GM12878 (cell line): Measurements from ENCODE around the gene CCDC15. TPM values are rescaled to one million over a fixed set of nuclear protein-coding genes. Genes with fewer than 3 reads are reported as not detected.

Experiments used
- ATAC-seq: fragments of 200-7000 bp; cut with Tn5 transposase; 3 replicates; pipeline ENCODE4 v1.9.1; 2020; ENCODE audit warnings: mild to moderate bottlenecking, moderate library complexity
- BruUV-seq: library from RNA; stranded (reverse); fragments of 400-500 nt; replicated peaks from 2 replicates; lab custom pipeline; 2021; lab: Mats Ljungman, UMichigan
- CTCF ChIA-PET: fragments of 300-600 bp; sonication (Branson Sonifier 250); formaldehyde crosslinking; extraction: SDS; loops from one replicate; lab custom pipeline; 2021; ENCODE audit warnings: inconsistent platforms; lab: Yijun Ruan, JAX
- POLR2A ChIA-PET: fragments of 350-600 bp; formaldehyde crosslinking; extraction: SDS; loops from one replicate; lab custom pipeline; 2021; ENCODE audit warnings: inconsistent platforms; lab: Charles Lee
- RAD21 ChIA-PET: fragments of 300-600 bp; sonication (Branson Sonifier 250); formaldehyde crosslinking; loops from one replicate; lab custom pipeline; 2023; ENCODE audit warnings: antibody characterized with exemption; ENCODE audit not compliant: unreplicated experiment; lab: Charles Lee
- SMC1A ChIA-PET: fragments of 300-600 bp; sonication (Branson Sonifier 250); formaldehyde crosslinking; loops from one replicate; lab custom pipeline; 2023; ENCODE audit not compliant: unreplicated experiment, uncharacterized antibody; lab: Charles Lee
- DNase-seq: peaks from one replicate; pipeline ENCODE4 v3.0.0-alpha.2; 2011; ENCODE audit warnings: low read depth, low spot score
- FAIRE-seq: peaks from 3 replicates; lab custom pipeline; 2011; peaks lifted over from hg19 to GRCh38; lab: Jason Lieb, UNC
- H2AFZ ChIP-seq: 2 replicates; pipeline ENCODE4 v1.6.0; 2011; ENCODE audit warnings: low read depth, low read length, control low read depth; ENCODE audit not compliant: control insufficient read depth
- H3K27ac ChIP-seq: 2 replicates; pipeline ENCODE4 v1.5.1; 2011; ENCODE audit warnings: control low read depth; ENCODE audit not compliant: control insufficient read depth, insufficient read depth
- H3K27me3 ChIP-seq, 2 experiments: replicated peaks in 1 of 2; 2 replicates each; pipeline versions ENCODE4 v1.6.0 to v1.6.1; 2011; ENCODE audit warnings: low read length in 1 of 2; ENCODE audit not compliant: control insufficient read depth in 2 of 2, insufficient read depth in 2 of 2
- H3K36me3 ChIP-seq, 2 experiments: 2 replicates each; pipeline ENCODE4 v1.5.1; 2011; ENCODE audit warnings: low read length in 1 of 2; ENCODE audit not compliant: control insufficient read depth in 2 of 2, insufficient read depth in 2 of 2
- H3K4me1 ChIP-seq: 2 replicates; pipeline ENCODE4 v1.6.1; 2011; ENCODE audit warnings: mild to moderate bottlenecking, low read length, moderate library complexity, mixed read lengths; ENCODE audit not compliant: control insufficient read depth, insufficient read depth
- H3K4me2 ChIP-seq: 2 replicates; pipeline ENCODE4 v1.6.0; 2011; ENCODE audit warnings: control low read depth; ENCODE audit not compliant: control insufficient read depth, insufficient read depth
- H3K4me3 ChIP-seq: fragments of 200-600 bp; sonication (generic); 2 replicates; pipeline ENCODE4 v1.5.1; 2016
- H3K79me2 ChIP-seq: 2 replicates; pipeline ENCODE4 v1.6.0; 2011; ENCODE audit warnings: low read length; ENCODE audit not compliant: control insufficient read depth, insufficient read depth
- H3K9ac ChIP-seq: 2 replicates; pipeline ENCODE4 v1.8.0; 2011; ENCODE audit warnings: low read length, control low read depth, mixed read lengths; ENCODE audit not compliant: control insufficient read depth, insufficient read depth
- H3K9me3 ChIP-seq: replicated peaks from 3 replicates; pipeline ENCODE4 v1.5.1; 2011; ENCODE audit warnings: mild to moderate bottlenecking, low read length; ENCODE audit not compliant: control insufficient read depth, insufficient read depth
- H4K20me1 ChIP-seq: 2 replicates; pipeline ENCODE4 v1.6.0; 2011; ENCODE audit not compliant: control insufficient read depth, insufficient read depth
- CEBPB ChIP-seq, 2 experiments: fragments of 150-350 bp in 1 of 2; IDR thresholded peaks; 2 replicates each; pipeline ENCODE4 v1.6.1; 2012 to 2014; ENCODE audit warnings: low read depth in 2 of 2, low read length in 2 of 2, borderline replicate concordance in 1 of 2, inconsistent platforms in 1 of 2
- EGR1 ChIP-seq, 2 experiments: IDR thresholded peaks; 1 replicate in 1 of 2; 2 replicates in 1 of 2; pipeline ENCODE4 v1.6.1; 2011 to 2012; ENCODE audit warnings: low read depth in 2 of 2, low read length in 2 of 2, borderline replicate concordance in 1 of 2, mild to moderate bottlenecking in 1 of 2, moderate library complexity in 1 of 2
- IKZF1 ChIP-seq: fragments of 450-650 bp; conservative IDR thresholded peaks from 2 replicates; pipeline ENCODE4 v1.6.1; 2017; ENCODE audit warnings: antibody characterized with exemption, mild to moderate bottlenecking
- NR2C2 ChIP-seq: IDR thresholded peaks from 2 replicates; pipeline ENCODE4 v1.6.1; 2011; ENCODE audit warnings: borderline replicate concordance, low read depth; ENCODE audit not compliant: control insufficient read depth, insufficient read length
- SREBF2 ChIP-seq: IDR thresholded peaks from 2 replicates; pipeline ENCODE4 v1.6.1; 2012; ENCODE audit warnings: mild to moderate bottlenecking, low read length
- YY1 ChIP-seq: IDR thresholded peaks from 2 replicates; pipeline ENCODE4 v1.6.1; 2011; ENCODE audit warnings: low read depth, mild to moderate bottlenecking, low read length
- ZNF622 ChIP-seq: fragments of 450-650 bp; IDR thresholded peaks from 2 replicates; pipeline ENCODE4 v1.6.1; 2017; ENCODE audit warnings: mild to moderate bottlenecking, inconsistent platforms
- WGBS: methylation state at CpG from one replicate; pipeline ENCODE4 v1.1.6; 2016; ENCODE audit warnings: low lambda C conversion rate; ENCODE audit not compliant: insufficient replicate concordance, insufficient coverage; ENCODE audit errors: missing lambda C conversion rate; 5-methylcytosine and 5-hydroxymethylcytosine counted together
- in situ Hi-C: fragments of 300-500 bp; cut with MboI; formaldehyde crosslinking; loops from 9 replicates; pipeline ENCODE4 v1.14.3; 2018; ENCODE audit warnings: mixed read lengths
- intact Hi-C: fragments of 100-400 bp; cut with micrococcal nuclease; formaldehyde crosslinking; loops from one replicate; pipeline ENCODE4 v1.14.2; 2022; ENCODE audit not compliant: unreplicated experiment
- polyA plus RNA-seq, 11 experiments: library from polyadenylated mRNA; depleted of rRNA in 4 of 11; unstranded in 6 of 11; stranded (reverse) in 5 of 11; fragments of >200 nt; fragmentation: Nextera tagmentation in 4 of 11; fragmentation: Illumina TruSeq in 1 of 11; extraction: Ambion mirVana in 4 of 11; extraction: Trizol in 1 of 11; gene quantifications; 1 replicate in 1 of 11; 2 replicates in 10 of 11; pipeline versions ENCODE4 v1.2.1 to v1.2.3, GENCODE V29; 2011 to 2016; ENCODE audit warnings: inconsistent platforms in 2 of 11, missing spikeins in 2 of 11, low read depth in 1 of 11
- total RNA-seq, 4 experiments: library from RNA; depleted of rRNA in 3 of 4; stranded (reverse); fragments of >200 nt in 3 of 4; fragmentation: Illumina TruSeq in 1 of 4; extraction: Trizol in 1 of 4; gene quantifications; 2 replicates each; pipeline versions ENCODE4 v1.2.1 to v1.2.3, GENCODE V29; 2013 to 2021
- TF ChIP-seq, protein P1 (sequence below): IDR thresholded peaks from 2 replicates; pipeline ENCODE4 v1.6.1; 2011; ENCODE audit warnings: borderline replicate concordance, low read depth, mild to moderate bottlenecking, moderate library complexity, mixed read lengths, low read length; ENCODE audit not compliant: insufficient read depth; ENCODE audit errors: extremely low read length
- TF ChIP-seq, protein P2 (sequence below): IDR thresholded peaks from 2 replicates; pipeline ENCODE4 v1.6.1; 2012; ENCODE audit warnings: improper control_type of control experiment, low read depth, low read length; ENCODE audit not compliant: insufficient replicate concordance

The CCDC15 gene
- total and polyA plus RNA-seq, 10 of the 15 experiments (the other 5 are each of a cell fraction or from before 2014, with no cell fraction given), result 2.0 to 5.3 (median 3.3) TPM

DNA sequence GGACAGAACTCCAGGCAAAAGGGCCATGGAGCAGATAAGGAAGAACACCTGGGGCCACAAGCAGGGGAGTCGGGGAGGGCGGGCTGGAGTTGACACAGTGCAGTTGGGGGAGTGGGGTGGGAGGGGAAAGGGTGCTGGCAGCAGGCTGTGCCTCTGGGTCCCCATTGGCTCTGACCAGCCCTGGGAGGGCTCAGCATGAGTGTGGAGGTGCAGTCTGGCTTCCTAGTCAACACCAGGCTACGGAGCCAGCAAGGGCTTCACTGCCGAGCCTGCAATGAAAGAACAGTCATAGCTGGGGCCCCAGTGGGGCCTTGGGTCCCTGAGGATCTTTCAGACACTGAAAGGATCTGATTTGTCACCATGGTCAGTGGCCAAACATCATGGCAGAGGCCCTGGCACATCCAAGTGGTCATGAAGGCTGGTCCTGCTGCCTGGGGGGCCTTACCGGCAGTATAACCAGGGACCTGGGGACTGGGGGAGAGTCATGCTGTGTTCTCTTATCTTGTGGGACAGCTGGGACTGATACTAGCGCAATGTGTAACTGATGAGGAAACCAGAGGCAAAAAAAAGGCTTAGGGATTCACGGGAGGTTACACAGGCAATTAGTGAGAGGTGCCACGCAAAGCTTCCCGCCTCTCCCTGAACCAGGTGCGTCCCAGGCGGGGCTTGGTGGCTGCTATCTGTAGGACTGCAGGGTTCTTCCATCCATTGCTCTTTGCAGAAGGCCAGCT lies 120.7 kb downstream of the CCDC15 start:
- ChIA-PET RAD21 (interaction anchor here (0.6 to 5.9 kb wide), 4 partner anchors 11 to 35 kb away, joined by 3 to 87 read pairs (median 24); partner anchors contain the start of genes SLC37A2 and TMEM218), CTCF (interaction anchor here (0.6 to 6.6 kb wide), 8 partner anchors 13 to 67 kb away, joined by 3 to 46 read pairs (median 4); partner anchors contain the start of gene TMEM218), POLR2A (interaction anchor here (3.8 kb wide), 1 partner anchor 11 kb away, joined by 42 read pairs; the partner anchor contains the start of gene SLC37A2), SMC1A (interaction anchor here (5.0 kb wide), 1 partner anchor 11 kb away, joined by 36 read pairs; the partner anchor contains the start of gene SLC37A2)
- Histone ChIP-seq H2AFZ (no peak overlapping the region), H3K79me2 (no peaks in the 10 kb centered on the region), H3K4me1 (peaks cover 43% of the 10 kb centered on the region), H3K9ac (no peak overlapping the region), H4K20me1 (no peaks in the 10 kb centered on the region), H3K4me2 (no peak overlapping the region), H3K36me3 (no peaks in the 10 kb centered on the region), H3K27ac (no peak overlapping the region), H3K4me3 (no peak overlapping the region), H3K9me3 (no peaks in the 10 kb centered on the region), H3K27me3 (no peaks in the 10 kb centered on the region)
- DNase-seq (no peak), ATAC-seq (no peak), FAIRE-seq (no peak)
- intact Hi-C loops (no loop called here), in situ Hi-C loops (no loop called here)
- TF ChIP-seq, protein P1, sequence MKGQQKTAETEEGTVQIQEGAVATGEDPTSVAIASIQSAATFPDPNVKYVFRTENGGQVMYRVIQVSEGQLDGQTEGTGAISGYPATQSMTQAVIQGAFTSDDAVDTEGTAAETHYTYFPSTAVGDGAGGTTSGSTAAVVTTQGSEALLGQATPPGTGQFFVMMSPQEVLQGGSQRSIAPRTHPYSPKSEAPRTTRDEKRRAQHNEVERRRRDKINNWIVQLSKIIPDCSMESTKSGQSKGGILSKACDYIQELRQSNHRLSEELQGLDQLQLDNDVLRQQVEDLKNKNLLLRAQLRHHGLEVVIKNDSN, result no peak
- TF ChIP-seq NR2C2, result no peak
- no peak for TF ChIP-seq EGR1 (IDR thresholded peaks at IDR 0.05; ENCODE audit: borderline replicate concordance in 1 of 2, low read depth in 2 of 2, low read length in 2 of 2)
- TF ChIP-seq, protein P2, sequence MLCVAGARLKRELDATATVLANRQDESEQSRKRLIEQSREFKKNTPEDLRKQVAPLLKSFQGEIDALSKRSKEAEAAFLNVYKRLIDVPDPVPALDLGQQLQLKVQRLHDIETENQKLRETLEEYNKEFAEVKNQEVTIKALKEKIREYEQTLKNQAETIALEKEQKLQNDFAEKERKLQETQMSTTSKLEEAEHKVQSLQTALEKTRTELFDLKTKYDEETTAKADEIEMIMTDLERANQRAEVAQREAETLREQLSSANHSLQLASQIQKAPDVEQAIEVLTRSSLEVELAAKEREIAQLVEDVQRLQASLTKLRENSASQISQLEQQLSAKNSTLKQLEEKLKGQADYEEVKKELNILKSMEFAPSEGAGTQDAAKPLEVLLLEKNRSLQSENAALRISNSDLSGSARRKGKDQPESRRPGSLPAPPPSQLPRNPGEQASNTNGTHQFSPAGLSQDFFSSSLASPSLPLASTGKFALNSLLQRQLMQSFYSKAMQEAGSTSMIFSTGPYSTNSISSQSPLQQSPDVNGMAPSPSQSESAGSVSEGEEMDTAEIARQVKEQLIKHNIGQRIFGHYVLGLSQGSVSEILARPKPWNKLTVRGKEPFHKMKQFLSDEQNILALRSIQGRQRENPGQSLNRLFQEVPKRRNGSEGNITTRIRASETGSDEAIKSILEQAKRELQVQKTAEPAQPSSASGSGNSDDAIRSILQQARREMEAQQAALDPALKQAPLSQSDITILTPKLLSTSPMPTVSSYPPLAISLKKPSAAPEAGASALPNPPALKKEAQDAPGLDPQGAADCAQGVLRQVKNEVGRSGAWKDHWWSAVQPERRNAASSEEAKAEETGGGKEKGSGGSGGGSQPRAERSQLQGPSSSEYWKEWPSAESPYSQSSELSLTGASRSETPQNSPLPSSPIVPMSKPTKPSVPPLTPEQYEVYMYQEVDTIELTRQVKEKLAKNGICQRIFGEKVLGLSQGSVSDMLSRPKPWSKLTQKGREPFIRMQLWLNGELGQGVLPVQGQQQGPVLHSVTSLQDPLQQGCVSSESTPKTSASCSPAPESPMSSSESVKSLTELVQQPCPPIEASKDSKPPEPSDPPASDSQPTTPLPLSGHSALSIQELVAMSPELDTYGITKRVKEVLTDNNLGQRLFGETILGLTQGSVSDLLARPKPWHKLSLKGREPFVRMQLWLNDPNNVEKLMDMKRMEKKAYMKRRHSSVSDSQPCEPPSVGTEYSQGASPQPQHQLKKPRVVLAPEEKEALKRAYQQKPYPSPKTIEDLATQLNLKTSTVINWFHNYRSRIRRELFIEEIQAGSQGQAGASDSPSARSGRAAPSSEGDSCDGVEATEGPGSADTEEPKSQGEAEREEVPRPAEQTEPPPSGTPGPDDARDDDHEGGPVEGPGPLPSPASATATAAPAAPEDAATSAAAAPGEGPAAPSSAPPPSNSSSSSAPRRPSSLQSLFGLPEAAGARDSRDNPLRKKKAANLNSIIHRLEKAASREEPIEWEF, result no peak
- TF ChIP-seq IKZF1, result no peak
- no peak for TF ChIP-seq YY1
- no peak for TF ChIP-seq ZNF622
- no peak for TF ChIP-seq CEBPB (IDR thresholded peaks at IDR 0.05; ENCODE audit: borderline replicate concordance in 1 of 2, low read depth in 2 of 2, low read length in 2 of 2)
- no peak for TF ChIP-seq SREBF2
- no TSS peak for BruUV-seq
- WGBS, result 82% methylated on average over 9 of the region's 11 CpGs
